Left lung (tissue), 10 donors: ENCODE measurements around the gene PCDHB2. TPM values are rescaled to one million over a fixed set of nuclear protein-coding genes. Genes with fewer than 3 reads are reported as not detected.
A peak's percentile ranks its signal among the peaks of the same experiment; 100 is the strongest.
"Not testable (repeated sequence)": the region's sequence is repeated elsewhere in the genome, so short reads cannot be mapped to it uniquely, and the experiment has no call there.

ENCODE experiments used
- ATAC-seq: fragments of 200-7000 bp; cut with Tn5 transposase; one replicate; pipeline ENCODE4 v1.9.1; 2020; ENCODE audit warnings: moderate library complexity
- DNase-seq, 4 donors: peaks; one replicate each; pipeline ENCODE4 v3.0.0-alpha.2; 2013 to 2020
- H3K27ac ChIP-seq, 2 donors: fragments of 200-600 bp; sonication (generic) in 1 of 2; one replicate each; pipeline versions ENCODE4 v1.5.0 to v1.8.0; 2020 to 2021
- H3K27me3 ChIP-seq, 2 donors: fragments of 200-600 bp; sonication (generic) in 1 of 2; one replicate each; pipeline versions ENCODE4 v1.5.0 to v1.8.0; 2020 to 2021
- H3K36me3 ChIP-seq, 2 donors: fragments of 200-600 bp; sonication (generic) in 1 of 2; one replicate each; pipeline versions ENCODE4 v1.5.0 to v1.8.0; 2020 to 2021
- H3K4me1 ChIP-seq, 2 donors: fragments of 200-600 bp; one replicate each; pipeline ENCODE4 v1.8.0; 2021
- H3K4me3 ChIP-seq, 2 donors: fragments of 200-600 bp; sonication (generic) in 1 of 2; one replicate each; pipeline versions ENCODE4 v1.5.0 to v1.8.0; 2020 to 2021; ENCODE audit warnings: mild to moderate bottlenecking in 1 of 2
- H3K9me3 ChIP-seq, 2 donors: fragments of 200-600 bp; sonication (generic) in 1 of 2; one replicate each; pipeline versions ENCODE4 v1.5.0 to v1.8.0; 2020 to 2021
- CTCF ChIP-seq, 2 donors: fragments of 200-600 bp; sonication (generic) in 1 of 2; IDR thresholded peaks; one replicate each; pipeline versions ENCODE4 v1.5.0 to v1.8.0; 2021; ENCODE audit warnings: antibody characterized with exemption in 2 of 2
- intact Hi-C, 2 donors: fragments of 100-400 bp; cut with DNase I; formaldehyde crosslinking; loops; one replicate each; pipeline versions ENCODE4 v1.11.2 to v1.14.2; 2022
- polyA plus RNA-seq, 6 donors: library from polyadenylated mRNA; unstranded; fragments of 120-200 nt; gene quantifications; one replicate each; pipeline ENCODE4 v1.2.1, GENCODE V29; 2013; ENCODE audit not compliant: insufficient read length in 6 of 6
- total RNA-seq, 2 donors: library from RNA; stranded (reverse); fragmentation: NEBNext Ultra II Directional; extraction: Animal tissue kit (Norgen Biotek cat#: 25700); gene quantifications; one replicate each; pipeline ENCODE4 v1.2.1, GENCODE V29; 2021
- donor health status: DM: no; HTN: yes; CAD: no.
- donor health status: DM: no; HTN: no; CAD: no.

PCDHB2 gene
- total and polyA plus RNA-seq, 8 donors = 3.6 to 12.5 (median 7.7) TPM

- no peaks in the 10 kb centered on the region for H3K4me1 ChIP-seq
- ATAC-seq = no peak
- no peaks in the 10 kb centered on the region for H3K36me3 ChIP-seq
- no peak overlapping the region for H3K4me3 ChIP-seq
- no peak for TF ChIP-seq CTCF (IDR thresholded peaks at IDR 0.05)
- no peak for DNase-seq
- H3K9me3 ChIP-seq = peaks cover 0 to 20% of the 10 kb centered on the region in 2 donors
- H3K27me3 ChIP-seq = peaks cover 0 to 37% of the 10 kb centered on the region in 2 donors
- intact Hi-C loops = no loop called here
- H3K27ac ChIP-seq = no peak overlapping the region
These were observed 16.6 kb upstream of the PCDHB2 start for GRCh38 chr5:141077826-141078225.

- no peaks in the 10 kb centered on the region for H3K4me1 ChIP-seq
- peaks cover 0 to 46% of the 10 kb centered on the region in 2 donors for H3K27me3 ChIP-seq
- no peak overlapping the region for H3K4me3 ChIP-seq
- peaks cover 0 to 22% of the 10 kb centered on the region in 2 donors for H3K9me3 ChIP-seq
- intact Hi-C loops = no loop called here
- ATAC-seq (no peak), DNase-seq (no peak)
- no peak overlapping the region for H3K27ac ChIP-seq
- no peaks in the 10 kb centered on the region for H3K36me3 ChIP-seq
- no peak for TF ChIP-seq CTCF (IDR thresholded peaks at IDR 0.05)
These were observed 12.2 kb upstream of the PCDHB2 start for GRCh38 chr5:141082228-141082627.

- intact Hi-C loops = no loop called here
- Histone ChIP-seq H3K4me1 (no peaks in the 10 kb centered on the region), H3K9me3 (peaks cover 0 to 15% of the 10 kb centered on the region in 2 donors), H3K27ac (peak overlapping the region; percentile 33 to 42), H3K4me3 (peak overlapping the region; percentile 17 to 34), H3K36me3 (no peaks in the 10 kb centered on the region), H3K27me3 (peaks cover 0 to 25% of the 10 kb centered on the region in 2 donors)
- DNase-seq (peak in 1 of 4 donors; percentile 34), ATAC-seq (peak; percentile 94)
- peak; percentile 31 to 40 for TF ChIP-seq CTCF (IDR thresholded peaks at IDR 0.05)
These were observed 9.9 kb upstream of the PCDHB2 start for GRCh38 chr5:141084487-141084989.

GRCh38 chr5:141095263-141095641, 837 bp downstream of the PCDHB2 start:
- ATAC-seq (no peak), DNase-seq (no peak)
- intact Hi-C loops = no loop called here
- TF ChIP-seq CTCF (IDR thresholded peaks at IDR 0.05) = no peak
- Histone ChIP-seq H3K27ac (no peak overlapping the region), H3K4me1 (no peaks in the 10 kb centered on the region), H3K9me3 (peaks cover 0 to 54% of the 10 kb centered on the region in 2 donors), H3K27me3 (peaks cover 7 to 48% of the 10 kb centered on the region in 2 donors), H3K36me3 (no peaks in the 10 kb centered on the region), H3K4me3 (no peak overlapping the region)

GRCh38 chr5:141096181-141096580, 1.8 kb downstream of the PCDHB2 start:
- DNase-seq, H3K27ac ChIP-seq, H3K4me3 ChIP-seq, H3K36me3 ChIP-seq, intact Hi-C loops, ATAC-seq, H3K4me1 ChIP-seq: not testable (repeated sequence)
- peaks cover 7 to 55% of the 10 kb centered on the region in 2 donors for H3K27me3 ChIP-seq
- H3K9me3 ChIP-seq = peaks cover 0 to 58% of the 10 kb centered on the region in 2 donors

- H3K4me3 ChIP-seq, DNase-seq, intact Hi-C loops, ATAC-seq, H3K4me1 ChIP-seq, H3K36me3 ChIP-seq, H3K27ac ChIP-seq: not testable (repeated sequence)
- H3K27me3 ChIP-seq = peaks cover 7 to 55% of the 10 kb centered on the region in 2 donors
- peaks cover 0 to 60% of the 10 kb centered on the region in 2 donors for H3K9me3 ChIP-seq
These were observed 2.2 kb downstream of the PCDHB2 start for GRCh38 chr5:141096586-141096985.
